GM21619 (cell line): Measurements from ENCODE around the gene SNU13.
"Not testable (repeated sequence)": the region's sequence is repeated elsewhere in the genome, so short reads cannot be mapped to it uniquely, and the experiment has no call there.

ENCODE experiments used
- ATAC-seq: cut with Tn5 transposase; IDR thresholded peaks from one replicate; pipeline ENCODE4 v1.9.1; 2021; ENCODE audit not compliant: unreplicated experiment

Gene SNU13

DNA sequence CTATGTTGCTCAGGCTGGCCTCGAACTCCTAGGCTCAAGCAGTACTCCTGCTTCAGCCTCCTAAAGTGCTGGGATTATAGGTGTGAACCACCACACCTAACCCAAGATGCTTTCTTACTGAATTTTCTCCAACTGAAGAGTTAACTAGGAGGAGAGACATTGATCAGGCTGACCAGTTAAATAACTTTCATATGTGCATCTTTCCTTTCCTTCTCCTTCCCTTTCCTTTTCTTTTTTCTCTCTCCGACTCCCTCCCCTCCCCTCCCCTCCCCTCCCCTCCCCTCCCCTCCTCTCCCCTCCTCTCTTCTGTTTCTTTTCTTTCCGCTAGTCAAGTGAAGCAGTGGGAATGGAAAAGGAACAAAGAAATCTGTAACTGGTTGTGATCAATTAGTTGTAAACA is 40.9 kb downstream of the SNU13 start:
- no peak for ATAC-seq

DNA sequence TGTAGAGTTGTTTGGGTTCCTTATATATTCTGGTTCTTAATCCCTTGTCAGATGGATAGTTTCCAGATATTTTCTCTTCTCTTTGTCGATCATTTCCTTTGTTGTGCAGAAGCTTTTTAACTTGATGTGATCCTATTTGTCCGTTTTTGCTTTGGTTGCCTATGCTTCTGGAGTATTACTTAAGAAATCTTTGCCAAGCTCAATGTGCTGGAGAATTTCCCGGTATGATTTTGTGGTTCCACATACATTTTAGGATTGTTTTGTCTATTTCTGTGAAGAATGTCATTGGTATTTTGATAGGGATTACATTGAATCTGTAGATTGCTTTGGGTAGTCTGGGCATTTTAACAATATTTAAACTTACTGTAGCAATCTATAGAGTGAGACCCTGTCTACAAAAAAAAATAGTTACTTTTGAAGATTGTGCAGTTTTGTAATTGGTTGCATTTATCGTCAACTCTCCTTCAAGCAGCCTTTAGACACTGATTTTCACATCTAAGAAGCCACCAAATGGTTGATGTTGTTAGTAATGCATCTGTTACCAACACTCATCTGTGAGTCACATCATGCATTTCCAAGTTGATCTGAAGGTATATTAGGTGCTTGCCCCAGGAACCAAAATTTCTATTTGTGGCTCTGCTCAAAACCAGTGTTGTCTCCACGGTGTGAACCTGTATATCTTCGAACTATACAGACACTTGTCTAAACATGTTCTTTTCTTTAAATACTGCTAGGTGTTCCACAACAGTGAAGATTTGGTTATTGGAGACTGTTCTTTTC is 46.1 kb downstream of the SNU13 start:
- ATAC-seq = no peak

DNA sequence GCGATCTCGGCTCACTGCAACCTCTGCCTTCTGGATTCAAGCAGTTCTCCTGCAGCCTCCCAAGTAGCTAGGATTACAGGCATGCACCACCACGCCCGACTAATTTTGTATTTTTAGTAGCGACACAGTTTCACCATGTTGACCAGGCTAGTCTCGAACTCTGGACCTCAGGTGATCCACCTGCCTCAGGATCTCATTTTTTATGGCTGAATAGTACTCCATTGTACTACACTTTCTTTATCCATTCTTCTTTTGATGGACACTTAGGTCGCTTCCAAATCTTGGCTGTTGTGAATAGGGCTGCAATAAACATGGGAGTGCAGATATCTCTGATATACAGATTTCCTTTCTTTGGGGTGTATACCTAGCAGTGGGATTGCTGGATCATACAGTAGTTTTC is 46.8 kb downstream of the SNU13 start:
- no peak for ATAC-seq

DNA sequence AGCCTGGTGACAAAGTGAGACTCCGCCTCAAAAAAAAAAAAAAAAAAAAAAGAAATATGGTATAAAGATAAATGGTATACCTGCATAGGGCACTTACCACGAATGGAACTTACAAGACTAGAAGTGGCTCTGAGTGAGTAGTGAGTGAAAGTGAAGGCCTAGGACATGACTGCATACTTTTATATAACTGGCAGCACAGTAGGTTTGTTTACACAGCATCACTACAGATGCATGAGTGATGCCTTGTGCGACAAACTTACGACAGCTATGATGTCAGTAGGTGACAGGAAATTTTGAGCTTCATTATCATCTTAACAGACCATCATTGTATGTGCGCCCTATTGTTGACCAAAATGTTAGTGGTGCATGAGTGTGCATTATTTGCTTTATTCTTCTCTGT is 49.9 kb downstream of the SNU13 start:
- ATAC-seq = no peak

DNA sequence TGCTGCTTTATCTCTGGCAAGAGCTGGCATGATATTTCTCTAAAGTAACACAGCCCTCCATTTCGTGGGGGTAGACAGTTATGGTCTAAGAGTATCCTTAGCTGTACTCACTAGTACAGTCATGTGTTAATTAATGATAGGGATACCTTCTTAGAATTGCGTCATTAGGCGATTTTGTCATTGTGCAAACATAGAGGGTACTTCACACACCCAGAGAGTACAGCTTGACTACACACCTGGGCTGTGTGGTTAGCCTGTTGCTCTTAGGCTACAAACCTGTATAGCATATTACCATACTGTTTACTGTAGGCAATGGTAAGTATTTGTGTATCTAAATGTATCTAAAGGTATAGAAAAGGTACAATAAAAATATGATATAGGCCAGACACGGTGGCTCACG is 50.5 kb downstream of the SNU13 start:
- ATAC-seq = no peak

DNA sequence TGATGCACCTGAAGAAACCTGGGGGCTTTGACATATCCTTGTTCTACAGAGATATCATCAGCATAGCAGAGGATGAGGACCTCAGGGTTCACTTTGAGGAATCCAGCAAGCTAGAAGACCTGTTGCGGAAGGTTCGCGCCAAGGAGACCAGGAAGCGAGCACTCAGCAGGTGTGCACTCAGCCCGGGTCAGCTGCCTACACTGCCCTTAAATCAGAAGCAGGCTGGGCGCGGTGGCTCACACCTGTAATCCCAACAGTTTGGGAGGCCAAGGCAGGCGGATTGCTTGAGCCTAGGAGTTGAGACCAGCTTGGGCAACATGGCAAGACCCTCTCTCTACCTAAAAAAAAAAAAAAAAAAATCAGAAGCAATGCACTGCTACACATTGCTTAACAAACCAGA is 51.0 kb downstream of the SNU13 start:
- ATAC-seq = not testable (repeated sequence)

DNA sequence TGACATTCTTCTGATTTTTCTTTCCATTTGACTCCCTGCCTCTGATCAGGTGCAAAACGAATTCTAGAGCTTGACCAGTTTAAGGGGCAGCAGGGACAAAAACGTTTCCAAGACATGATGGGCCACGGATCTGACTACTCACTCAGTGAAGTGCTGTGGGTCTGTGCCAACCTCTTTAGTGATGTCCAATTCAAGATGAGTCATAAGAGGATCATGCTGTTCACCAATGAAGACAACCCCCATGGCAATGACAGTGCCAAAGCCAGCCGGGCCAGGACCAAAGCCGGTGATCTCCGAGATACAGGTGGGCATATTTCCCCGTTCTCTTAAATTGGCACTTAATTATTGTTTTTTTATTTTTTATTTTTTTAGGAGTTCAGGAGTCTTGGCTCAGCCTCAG is 52.2 kb downstream of the SNU13 start:
- no peak for ATAC-seq

DNA sequence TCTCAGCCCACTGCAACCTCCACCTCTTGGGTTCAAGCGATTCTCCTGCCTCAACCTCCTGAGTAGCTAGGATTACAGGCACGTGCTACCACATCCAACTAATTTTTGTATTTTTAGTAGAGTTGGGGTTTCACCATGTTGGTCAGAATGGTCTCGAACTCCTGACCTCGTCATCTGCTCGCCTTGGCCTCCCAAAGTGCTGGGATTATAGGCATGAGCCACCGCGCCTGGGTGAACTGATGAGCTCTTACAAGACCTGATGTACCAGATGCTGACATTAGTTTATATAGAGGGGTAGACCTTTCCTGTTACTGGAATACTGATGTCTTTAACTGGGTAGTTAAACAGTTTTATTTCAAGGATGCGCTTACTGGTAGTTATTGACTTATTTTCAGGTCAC is 54.1 kb downstream of the SNU13 start:
- ATAC-seq = not testable (repeated sequence)

DNA sequence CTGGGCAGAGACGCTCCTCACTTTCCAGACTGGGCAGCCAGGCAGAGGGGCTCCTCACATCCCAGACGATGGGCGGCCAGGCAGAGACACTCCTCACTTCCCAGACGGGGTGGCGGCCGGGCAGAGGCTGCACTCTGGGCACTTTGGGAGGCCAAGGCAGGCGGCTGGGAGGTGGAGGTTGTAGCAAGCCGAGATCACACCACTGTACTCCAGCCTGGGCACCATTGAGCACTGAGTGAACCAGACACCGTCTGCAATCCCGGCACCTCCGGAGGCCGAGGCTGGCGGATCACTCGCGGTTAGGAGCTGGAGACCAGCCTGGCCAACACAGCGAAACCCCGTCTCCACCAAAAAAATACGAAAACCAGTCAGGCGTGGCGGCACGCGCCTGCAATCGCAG is 57.1 kb downstream of the SNU13 start:
- not testable (repeated sequence) for ATAC-seq

DNA sequence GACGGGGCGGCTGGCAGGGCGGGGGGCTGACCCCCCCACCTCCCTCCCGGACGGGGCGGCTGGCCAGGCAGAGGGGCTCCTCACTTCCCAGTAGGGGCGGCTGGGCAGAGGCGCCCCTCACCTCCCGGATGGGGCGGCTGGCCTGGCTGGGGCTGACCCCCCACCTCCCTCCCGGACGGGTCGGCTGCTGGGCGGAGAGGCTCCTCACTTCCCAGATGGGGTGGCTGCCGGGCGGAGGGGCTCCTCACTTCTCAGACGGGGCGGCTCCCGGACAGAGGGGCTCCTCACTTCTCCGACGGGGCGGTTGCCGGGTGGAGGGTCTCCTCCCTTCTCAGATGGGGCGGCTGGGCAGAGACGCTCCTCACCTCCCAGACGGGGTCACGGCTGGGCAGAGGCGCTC is 57.6 kb downstream of the SNU13 start:
- not testable (repeated sequence) for ATAC-seq

DNA sequence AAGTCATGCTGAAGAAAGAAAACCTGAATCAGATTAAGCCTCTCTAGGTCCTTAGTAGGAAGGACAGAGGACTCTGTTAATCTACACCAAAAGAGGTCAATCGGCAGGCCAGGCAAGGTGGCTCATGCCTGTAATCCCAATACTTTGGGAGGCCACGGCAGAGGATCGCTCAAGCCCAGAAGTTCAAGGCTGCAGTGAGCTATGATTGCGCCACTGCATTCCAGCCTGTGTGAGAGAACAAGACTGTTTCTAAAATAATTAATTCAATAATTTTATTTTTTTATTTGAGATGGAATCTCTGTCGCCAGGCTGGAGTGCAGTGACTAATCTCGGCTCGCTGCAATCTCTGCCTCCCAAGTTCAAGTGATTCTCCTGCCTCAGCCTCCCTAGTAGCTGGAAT is 63.1 kb downstream of the SNU13 start:
- no peak for ATAC-seq
